BLaER1 treated with 17β-estradiol and CSF1 and Interleukin-3, amounts not matched to agents 10 nM and 100 nM (cell line): Measurements from ENCODE around the gene THAP5.

Source experiments
- H3K27ac ChIP-seq, 11 experiments: shearing (Covaris generic); formaldehyde crosslinking; 2 replicates each; pipeline ENCODE4 v1.8.1; 2022
- H3K27me3 ChIP-seq, 11 experiments: shearing (Covaris generic); formaldehyde crosslinking; 2 replicates each; pipeline ENCODE4 v1.8.1; 2022
- H3K36me3 ChIP-seq, 11 experiments: shearing (Covaris generic); formaldehyde crosslinking; 2 replicates each; pipeline ENCODE4 v1.8.1; 2022
- H3K4me1 ChIP-seq, 10 experiments: shearing (Covaris generic); formaldehyde crosslinking; 2 replicates each; pipeline ENCODE4 v1.8.1; 2022
- H3K4me2 ChIP-seq, 11 experiments: shearing (Covaris generic); formaldehyde crosslinking; 2 replicates each; pipeline ENCODE4 v1.8.1; 2022
- H3K4me3 ChIP-seq, 10 experiments: shearing (Covaris generic); formaldehyde crosslinking; 2 replicates each; pipeline ENCODE4 v1.8.1; 2022
- H3K9ac ChIP-seq, 11 experiments: shearing (Covaris generic); formaldehyde crosslinking; 2 replicates each; pipeline ENCODE4 v1.8.1; 2022
- H3K9me3 ChIP-seq, 11 experiments: shearing (Covaris generic); formaldehyde crosslinking; replicated peaks in 1 of 11; 2 replicates each; pipeline ENCODE4 v1.8.1; 2022
- H4K20me1 ChIP-seq, 11 experiments: shearing (Covaris generic); formaldehyde crosslinking; 2 replicates each; pipeline ENCODE4 v1.8.1; 2022
- Cebpa-rat ChIP-seq, 11 experiments: shearing (Covaris generic); IDR thresholded peaks; 2 replicates each; pipeline ENCODE4 v1.8.1; 2022

THAP5 gene

GRCh38 chr7:108569381-108570145 is at the start of gene THAP5, which contains the start of gene DNAJB9:
THAP5 (minus strand) TSS chr7:108569706; CDS start chr7:108569569, 137 bp downstream.
DNAJB9 (plus strand) TSS chr7:108569874; CDS start chr7:108571727, 1,853 bp downstream.
- H3K9ac ChIP-seq: peak within 1 kb of the TSS; percentile 89 to 99 (median 95)
- peak in 8 of 11 experiments; percentile 23 to 94 (median 82); a peak in 15 of 22 replicates for TF ChIP-seq Cebpa-rat (IDR thresholded peaks at IDR 0.05)
- H3K9me3 ChIP-seq: peaks cover 0 to 3% (median 0%) of the 10 kb centered on the region in 11 experiments; a peak in 1 of 22 replicates
- peak within 1 kb of the TSS; percentile 77 to 94 (median 87) for H3K4me2 ChIP-seq
- no peaks in the 10 kb centered on the region for H3K27me3 ChIP-seq
- peaks cover 29 to 44% (median 39%) of the 10 kb centered on the region in 11 experiments for H3K36me3 ChIP-seq
- H3K4me3 ChIP-seq: peak within 1 kb of the TSS; percentile 67 to 99 (median 89)
- peaks cover 0 to 27% (median 6%) of the 10 kb centered on the region in 11 experiments; a peak in 12 of 22 replicates for H4K20me1 ChIP-seq
- peak within 1 kb of the TSS; percentile 95 to 100 (median 97) for H3K27ac ChIP-seq
- H3K4me1 ChIP-seq: peaks cover 16 to 50% (median 33%) of the 10 kb centered on the region in 10 experiments

GRCh38 chr7:108618056-108618455 is 48.5 kb upstream of the THAP5 start:
- Histone ChIP-seq H3K36me3 (no peaks in the 10 kb centered on the region), H3K4me2 (no peak overlapping the region), H3K9me3 (no peaks in the 10 kb centered on the region), H3K27ac (no peak overlapping the region), H3K9ac (no peak overlapping the region), H3K27me3 (no peaks in the 10 kb centered on the region), H3K4me3 (no peak overlapping the region), H3K4me1 (no peaks in the 10 kb centered on the region), H4K20me1 (no peaks in the 10 kb centered on the region)
- no peak for TF ChIP-seq Cebpa-rat (IDR thresholded peaks at IDR 0.05)

GRCh38 chr7:108614896-108615295 is 45.4 kb upstream of the THAP5 start:
- H3K36me3 ChIP-seq: no peaks in the 10 kb centered on the region
- no peaks in the 10 kb centered on the region for H3K4me1 ChIP-seq
- H3K27me3 ChIP-seq: no peaks in the 10 kb centered on the region
- H3K27ac ChIP-seq: no peak overlapping the region
- H3K4me2 ChIP-seq: no peak overlapping the region
- TF ChIP-seq Cebpa-rat (IDR thresholded peaks at IDR 0.05): no peak
- H4K20me1 ChIP-seq: no peaks in the 10 kb centered on the region
- no peaks in the 10 kb centered on the region for H3K9me3 ChIP-seq
- no peak overlapping the region for H3K9ac ChIP-seq
- no peak overlapping the region for H3K4me3 ChIP-seq

GRCh38 chr7:108613949-108614381 is 44.5 kb upstream of the THAP5 start:
- H4K20me1 ChIP-seq: no peaks in the 10 kb centered on the region
- H3K9ac ChIP-seq: no peak overlapping the region
- H3K9me3 ChIP-seq: no peaks in the 10 kb centered on the region
- H3K4me3 ChIP-seq: no peak overlapping the region
- H3K4me2 ChIP-seq: no peak overlapping the region
- no peaks in the 10 kb centered on the region for H3K27me3 ChIP-seq
- H3K4me1 ChIP-seq: no peaks in the 10 kb centered on the region
- H3K36me3 ChIP-seq: no peaks in the 10 kb centered on the region
- TF ChIP-seq Cebpa-rat (IDR thresholded peaks at IDR 0.05): no peak
- H3K27ac ChIP-seq: no peak overlapping the region

- H3K36me3 ChIP-seq: no peaks in the 10 kb centered on the region
- TF ChIP-seq Cebpa-rat (IDR thresholded peaks at IDR 0.05): no peak
- no peak overlapping the region for H3K4me3 ChIP-seq
- H3K27me3 ChIP-seq: no peaks in the 10 kb centered on the region
- no peaks in the 10 kb centered on the region for H3K9me3 ChIP-seq
- H3K27ac ChIP-seq: no peak overlapping the region
- no peaks in the 10 kb centered on the region for H3K4me1 ChIP-seq
- no peaks in the 10 kb centered on the region for H4K20me1 ChIP-seq
- H3K4me2 ChIP-seq: no peak overlapping the region
- H3K9ac ChIP-seq: no peak overlapping the region
These were observed 43.8 kb upstream of the THAP5 start for GRCh38 chr7:108613147-108613948.

GRCh38 chr7:108611268-108611667 is 41.8 kb upstream of the THAP5 start:
- no peak for TF ChIP-seq Cebpa-rat (IDR thresholded peaks at IDR 0.05)
- Histone ChIP-seq H4K20me1 (no peaks in the 10 kb centered on the region), H3K9me3 (no peaks in the 10 kb centered on the region), H3K27me3 (no peaks in the 10 kb centered on the region), H3K9ac (no peak overlapping the region), H3K4me3 (no peak overlapping the region), H3K4me2 (no peak overlapping the region), H3K4me1 (no peaks in the 10 kb centered on the region), H3K36me3 (no peaks in the 10 kb centered on the region), H3K27ac (no peak overlapping the region)

GRCh38 chr7:108609643-108610042 is 40.1 kb upstream of the THAP5 start:
- Histone ChIP-seq H3K36me3 (no peaks in the 10 kb centered on the region), H3K4me3 (no peak overlapping the region)
- TF ChIP-seq Cebpa-rat (IDR thresholded peaks at IDR 0.05): no peak

GRCh38 chr7:108605559-108606201 is 36.2 kb upstream of the THAP5 start:
- Histone ChIP-seq H3K9me3 (no peaks in the 10 kb centered on the region), H3K36me3 (no peaks in the 10 kb centered on the region), H3K4me1 (peaks cover 0 to 7% (median 4%) of the 10 kb centered on the region in 10 experiments; a peak in 8 of 20 replicates), H3K27me3 (no peaks in the 10 kb centered on the region), H3K4me2 (no peak overlapping the region), H4K20me1 (no peaks in the 10 kb centered on the region), H3K9ac (no peak overlapping the region), H3K4me3 (no peak overlapping the region), H3K27ac (no peak overlapping the region)
- TF ChIP-seq Cebpa-rat (IDR thresholded peaks at IDR 0.05): no peak

More at GRCh38 chr7:108609643-108610042, 40.1 kb upstream of the THAP5 start:
- H3K4me2 ChIP-seq: no peak overlapping the region
- no peaks in the 10 kb centered on the region for H3K27me3 ChIP-seq
- no peak overlapping the region for H3K9ac ChIP-seq
- no peaks in the 10 kb centered on the region for H4K20me1 ChIP-seq
- no peak overlapping the region for H3K27ac ChIP-seq
- no peaks in the 10 kb centered on the region for H3K9me3 ChIP-seq
- H3K4me1 ChIP-seq: no peaks in the 10 kb centered on the region
